Epithelial cell of prostate (primary cell): ENCODE results near the gene YEATS2.
"Not testable (repeated sequence)": the region's sequence is repeated elsewhere in the genome, so short reads cannot be mapped to it uniquely, and the experiment has no call there.

ENCODE experiments used
- DNase-seq: peaks from one replicate; pipeline ENCODE4 v3.0.0-alpha.2; 2011; ENCODE audit warnings: low read depth, low spot score
- H3K27ac ChIP-seq: fragments of 450-650 bp; 2 replicates; pipeline ENCODE4 v1.5.1; 2017; ENCODE audit warnings: mild to moderate bottlenecking

The YEATS2 gene

DNA sequence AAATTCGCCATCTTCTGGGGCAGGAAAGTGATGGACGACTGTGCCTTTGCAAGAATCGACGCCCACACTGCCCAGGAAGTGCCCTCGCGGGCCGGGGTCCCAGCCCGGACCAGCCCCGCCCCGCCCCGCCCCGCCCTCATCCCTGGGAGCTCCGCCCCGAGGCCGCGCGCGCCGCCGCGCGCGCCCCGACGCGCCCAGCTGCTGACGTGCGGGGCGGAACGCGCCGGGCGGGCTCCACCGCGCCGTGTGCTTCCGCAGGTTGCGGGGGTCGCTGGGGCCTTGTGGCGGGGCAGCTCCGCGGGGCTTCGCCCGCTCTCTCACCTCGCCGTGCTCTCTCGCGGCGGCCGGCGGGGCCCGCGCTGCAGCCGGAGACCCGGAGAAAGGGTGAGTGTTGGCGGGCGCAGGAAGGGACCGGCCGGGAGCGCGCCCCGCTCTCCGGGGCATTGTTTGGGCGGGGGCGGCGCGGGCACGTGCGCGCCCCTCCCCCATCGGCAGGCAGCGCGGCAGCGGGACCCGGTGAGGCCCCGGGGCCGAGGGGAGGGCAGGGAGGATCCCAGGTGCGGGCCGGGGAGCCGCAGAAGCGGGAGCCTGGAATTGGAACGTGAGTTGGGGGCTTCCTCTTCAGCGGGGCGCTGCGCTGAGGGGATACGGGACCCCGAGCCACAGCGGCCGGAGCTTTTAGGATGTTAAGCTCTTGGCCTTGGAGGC lies at the start of gene YEATS2:
YEATS2 (plus strand) TSS at position 188 of the 708 bp plus-strand sequence. CDS start 17,366 bp downstream, outside the sequence.
- peak within 1 kb of the TSS; percentile 55 for H3K27ac ChIP-seq
- no peak for DNase-seq

- no peak overlapping the region for H3K27ac ChIP-seq
- no peak for DNase-seq
These were observed 47.0 kb upstream of the YEATS2 start for GRCh38 chr3:183650554-183650953.

- no peak overlapping the region for H3K27ac ChIP-seq
- DNase-seq: no peak
These were observed 44.2 kb upstream of the YEATS2 start for GRCh38 chr3:183653209-183654064.

DNA sequence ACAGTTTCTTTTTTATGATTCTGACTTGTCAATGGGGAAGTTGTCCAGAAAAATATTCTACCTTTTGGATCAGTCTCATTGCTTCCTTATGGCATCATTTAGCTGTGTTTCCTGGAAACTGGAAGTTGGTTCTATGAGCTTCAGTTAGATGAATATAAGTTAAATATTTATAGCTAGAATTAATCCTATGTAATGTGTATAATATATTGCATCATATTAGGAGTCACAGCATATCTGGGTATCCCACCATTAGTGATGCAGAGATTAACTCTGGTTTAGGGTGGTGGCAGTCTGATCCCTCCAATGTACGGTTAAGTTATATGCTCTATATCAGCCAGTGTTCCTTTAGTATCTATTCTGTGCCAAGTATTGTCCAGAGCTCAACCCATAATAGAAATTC lies 42.9 kb upstream of the YEATS2 start:
- DNase-seq: no peak
- H3K27ac ChIP-seq: no peak overlapping the region

DNA sequence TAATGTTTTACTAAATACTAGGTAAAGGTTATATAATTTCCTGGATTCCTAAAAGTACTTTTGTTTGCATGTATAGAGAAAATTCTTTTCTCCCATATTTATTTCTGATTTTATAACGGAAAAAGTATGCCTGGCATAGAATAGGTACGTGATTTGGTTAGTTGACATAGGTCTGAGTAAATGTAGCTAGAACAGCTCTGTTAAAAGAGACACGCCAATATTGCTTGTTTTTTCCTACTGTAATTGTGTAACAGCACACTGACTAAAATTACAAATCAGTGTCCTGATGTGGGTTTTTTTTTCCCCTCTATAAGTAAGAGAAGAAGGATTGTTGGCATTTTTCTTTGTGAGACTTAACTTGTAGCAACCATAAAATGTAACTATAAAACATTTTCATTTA lies 35.5 kb upstream of the YEATS2 start:
- no peak for DNase-seq
- no peak overlapping the region for H3K27ac ChIP-seq

DNA sequence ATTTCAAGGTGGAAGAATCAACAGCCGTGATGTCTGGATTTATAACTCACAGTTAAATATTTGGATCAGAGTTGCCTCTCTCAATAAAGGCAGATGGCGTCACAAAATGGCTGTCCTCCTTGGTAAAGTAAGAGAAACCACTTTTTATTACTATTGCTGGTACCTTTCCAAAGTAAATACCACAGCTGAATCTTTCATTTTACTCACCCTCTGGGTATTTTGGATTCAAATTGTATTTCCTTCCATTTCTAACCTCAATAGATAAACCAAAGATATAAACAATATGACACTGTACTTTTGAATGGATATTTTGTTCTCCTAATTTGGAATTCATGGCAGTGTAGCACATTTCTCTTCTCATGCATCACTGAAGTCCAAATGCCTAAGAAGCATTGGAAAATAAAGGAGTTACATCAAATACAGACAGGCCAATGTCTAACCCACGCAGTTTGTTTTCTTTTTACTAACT lies 32.6 kb upstream of the YEATS2 start:
- H3K27ac ChIP-seq: no peak overlapping the region
- DNase-seq: peak; percentile 26

DNA sequence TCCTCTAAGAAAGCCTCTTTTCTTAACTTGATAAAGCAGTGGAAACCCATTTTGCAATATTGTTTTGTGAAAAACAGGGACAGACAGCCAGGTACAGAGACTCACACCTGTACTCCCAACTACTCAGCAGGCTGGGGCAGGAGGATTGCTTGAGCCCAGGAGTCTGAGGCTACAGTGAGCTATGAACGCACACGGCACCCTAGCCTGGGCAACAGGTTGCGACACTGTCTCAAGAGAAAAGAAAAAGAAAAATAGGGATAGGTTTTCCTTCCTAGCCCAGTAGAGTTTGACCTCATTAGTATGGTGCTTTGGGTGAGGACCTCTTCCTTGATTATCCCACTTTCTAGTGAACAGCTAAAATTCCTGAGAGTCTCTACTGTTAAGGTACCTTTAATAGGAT lies 17.5 kb upstream of the YEATS2 start:
- no peak overlapping the region for H3K27ac ChIP-seq
- DNase-seq: no peak

- H3K27ac ChIP-seq: no peak overlapping the region
- DNase-seq: no peak
These were observed 9.9 kb upstream of the YEATS2 start for GRCh38 chr3:183687705-183688104.

DNA sequence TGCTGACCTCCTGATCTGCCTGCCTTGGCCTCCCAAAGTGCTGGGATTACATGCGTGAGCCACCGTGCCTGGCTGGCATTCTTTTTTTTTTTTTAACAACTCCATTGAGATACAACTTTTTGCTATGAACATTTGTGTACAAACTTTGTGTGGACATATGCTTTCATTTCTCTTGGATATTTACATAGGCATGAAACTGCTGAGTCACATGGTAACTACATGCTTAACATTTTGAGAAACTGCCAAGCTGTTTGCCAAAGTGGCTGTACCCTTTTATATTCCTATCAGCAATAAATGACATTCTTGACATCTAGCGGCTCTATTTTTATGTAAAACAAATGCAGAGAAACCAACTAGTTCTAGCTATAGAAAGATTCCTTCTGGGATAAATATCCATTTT lies 8.7 kb upstream of the YEATS2 start:
- DNase-seq: no peak

DNA sequence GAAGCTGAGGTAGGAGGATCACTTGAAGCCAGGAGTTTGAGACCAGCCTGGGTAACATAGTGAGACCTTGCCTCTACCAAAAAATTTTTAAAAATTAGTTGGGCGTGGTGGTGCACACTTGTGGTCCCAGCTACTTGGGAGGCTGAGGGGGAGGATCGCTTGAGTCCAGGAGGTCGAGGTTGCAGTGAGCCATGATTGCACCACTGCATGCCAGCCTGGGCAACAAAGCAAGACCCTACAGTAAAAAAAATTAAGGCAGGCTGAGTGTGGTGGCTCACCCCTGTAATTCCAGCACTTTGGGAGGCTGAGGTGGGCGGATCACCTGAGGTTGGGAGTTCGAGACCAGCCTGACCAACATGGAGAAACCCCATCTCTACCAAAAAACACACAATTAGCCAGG lies 8.0 kb upstream of the YEATS2 start:
- not testable (repeated sequence) for DNase-seq, H3K27ac ChIP-seq

More for the DNA sequence above, 8.7 kb upstream of the YEATS2 start:
- H3K27ac ChIP-seq: no peak overlapping the region

DNA sequence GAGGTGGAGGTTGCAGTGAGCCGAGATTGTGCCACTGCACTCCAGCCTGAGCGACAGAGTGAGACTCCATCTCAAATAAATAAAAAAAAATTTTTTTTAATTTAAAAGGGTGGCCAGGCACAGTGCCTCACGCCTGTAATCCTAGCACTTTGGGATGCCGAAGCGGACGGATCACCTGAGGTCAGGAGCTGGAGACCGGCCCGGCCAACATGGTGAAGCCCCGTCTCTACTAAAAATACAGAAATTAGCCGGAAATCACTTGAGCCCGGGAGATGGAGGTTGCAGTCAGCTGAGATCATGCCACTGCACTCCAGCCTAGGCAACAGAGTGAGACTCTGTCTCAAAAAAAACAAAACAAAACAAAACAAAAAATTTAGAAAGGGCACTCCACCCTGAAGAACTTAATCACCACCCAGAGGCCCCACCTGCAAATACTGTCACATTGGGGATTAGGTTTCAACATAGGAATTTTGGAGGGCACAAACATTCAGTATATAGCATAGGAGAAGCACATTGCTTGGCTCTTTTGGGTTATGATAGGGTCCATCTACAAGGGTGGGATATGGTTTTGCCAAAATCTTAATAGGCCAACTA lies 7.1 kb upstream of the YEATS2 start:
- no peak for DNase-seq
- H3K27ac ChIP-seq: no peak overlapping the region

DNA sequence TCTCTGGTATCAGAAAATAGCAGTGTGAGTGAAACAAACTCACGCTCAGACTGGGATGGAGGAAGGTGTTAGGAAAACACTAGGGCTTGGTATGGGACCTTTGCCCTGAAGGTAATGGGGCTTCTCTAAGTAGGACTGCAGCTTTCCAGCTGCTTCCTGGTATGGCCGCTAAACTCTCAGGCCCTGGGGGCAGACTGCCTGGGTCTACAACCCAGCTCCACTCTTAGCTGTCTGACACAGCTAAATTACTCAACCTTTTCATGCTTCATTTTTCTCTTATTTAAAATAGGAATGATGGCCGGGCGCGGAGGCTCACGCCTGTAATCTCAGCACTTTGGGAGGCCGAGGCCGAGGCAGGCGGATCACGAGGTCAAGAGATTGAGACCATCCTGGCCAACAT lies 5.2 kb upstream of the YEATS2 start:
- no peak for DNase-seq

DNA sequence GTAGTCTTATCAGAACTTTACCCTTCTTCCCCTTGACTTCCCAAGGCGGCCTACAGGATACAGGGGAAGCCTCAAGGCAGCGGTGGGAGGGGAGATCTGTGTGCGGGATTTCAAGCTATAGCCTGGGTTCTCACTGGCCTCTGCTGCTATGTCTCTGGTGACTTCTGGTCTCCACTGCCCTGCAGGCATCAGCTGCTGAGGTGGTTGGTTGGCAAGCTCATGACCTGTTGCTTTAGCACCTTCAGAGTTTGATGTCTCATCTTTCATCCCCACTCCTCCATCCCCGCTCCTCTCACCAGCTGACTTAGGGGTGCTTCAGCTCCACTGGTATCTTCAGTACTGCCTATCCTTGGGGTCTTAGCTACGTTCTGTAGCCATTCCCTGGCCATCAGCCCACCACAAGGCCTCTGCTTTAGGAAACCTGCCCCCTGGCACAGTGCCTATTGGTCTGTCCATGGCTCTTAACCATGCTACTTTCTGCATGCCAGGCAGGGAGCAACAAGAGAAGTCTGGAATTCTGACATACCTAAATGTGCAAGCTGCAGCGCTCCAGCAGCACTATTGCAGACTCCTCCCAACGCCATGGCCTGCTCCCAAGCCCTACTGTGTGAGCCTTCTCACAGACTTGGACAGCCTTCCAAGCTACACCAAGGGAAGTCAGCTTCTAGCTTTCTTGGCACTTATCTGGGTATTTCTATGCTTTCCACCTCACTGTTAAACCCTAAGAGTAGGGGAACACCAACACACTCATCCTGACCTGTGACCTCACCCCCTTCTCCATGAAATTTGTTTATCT lies 1.8 kb upstream of the YEATS2 start:
- DNase-seq: no peak
- no peak overlapping the region for H3K27ac ChIP-seq

More for the DNA sequence above, 5.2 kb upstream of the YEATS2 start:
- H3K27ac ChIP-seq: no peak overlapping the region

- H3K27ac ChIP-seq: no peak overlapping the region
- DNase-seq: no peak
These were observed 431 bp upstream of the YEATS2 start for GRCh38 chr3:183697123-183697609.

DNA sequence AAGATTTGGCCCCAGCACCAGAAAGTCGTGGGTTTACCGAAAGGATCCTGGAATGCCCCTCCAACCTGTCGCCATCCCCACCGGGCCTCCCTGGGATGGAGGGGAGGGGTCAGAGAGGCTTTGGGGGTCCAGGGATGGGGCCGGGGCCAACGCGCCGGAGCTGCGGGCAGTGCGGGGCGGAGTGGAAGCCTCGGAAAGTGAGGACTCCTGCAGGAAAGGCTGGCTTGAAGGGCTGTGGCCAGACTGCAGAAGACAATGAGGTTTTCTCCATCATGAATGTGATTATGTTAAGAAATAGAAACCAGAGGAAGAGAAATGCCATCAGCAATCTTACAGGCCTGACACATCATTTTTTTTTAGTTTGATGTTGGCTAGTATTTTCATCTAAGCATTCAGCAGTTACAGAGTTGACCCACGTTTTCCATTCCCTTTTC lies 738 bp downstream of the YEATS2 start:
- peak overlapping the region; percentile 55 for H3K27ac ChIP-seq
- no peak for DNase-seq

GRCh38 chr3:183698756-183699155 lies 1.2 kb downstream of the YEATS2 start:
- H3K27ac ChIP-seq: peak overlapping the region; percentile 55
- no peak for DNase-seq

- no peak for DNase-seq
- no peak overlapping the region for H3K27ac ChIP-seq
These were observed 1.8 kb downstream of the YEATS2 start for GRCh38 chr3:183699238-183699947.

DNA sequence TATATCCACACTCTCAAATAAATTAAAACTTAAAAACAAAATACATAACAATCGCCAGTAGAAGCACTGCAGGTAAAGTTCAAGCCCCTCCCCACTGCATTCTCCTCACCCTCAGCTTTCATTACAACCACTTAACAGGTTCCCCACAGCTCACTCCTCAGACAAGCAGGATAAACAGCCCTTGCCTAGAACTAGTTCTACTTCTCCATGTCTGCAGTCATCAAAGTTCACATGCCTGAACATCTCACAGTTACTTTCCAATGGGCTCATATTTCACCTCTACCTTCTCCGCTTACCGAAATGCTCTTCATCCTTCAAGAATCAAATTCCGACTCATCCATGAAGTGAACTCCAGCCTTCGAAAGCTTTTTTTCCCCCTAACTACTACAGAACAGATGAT lies 4.1 kb downstream of the YEATS2 start:
- no peak for DNase-seq
- H3K27ac ChIP-seq: no peak overlapping the region

DNA sequence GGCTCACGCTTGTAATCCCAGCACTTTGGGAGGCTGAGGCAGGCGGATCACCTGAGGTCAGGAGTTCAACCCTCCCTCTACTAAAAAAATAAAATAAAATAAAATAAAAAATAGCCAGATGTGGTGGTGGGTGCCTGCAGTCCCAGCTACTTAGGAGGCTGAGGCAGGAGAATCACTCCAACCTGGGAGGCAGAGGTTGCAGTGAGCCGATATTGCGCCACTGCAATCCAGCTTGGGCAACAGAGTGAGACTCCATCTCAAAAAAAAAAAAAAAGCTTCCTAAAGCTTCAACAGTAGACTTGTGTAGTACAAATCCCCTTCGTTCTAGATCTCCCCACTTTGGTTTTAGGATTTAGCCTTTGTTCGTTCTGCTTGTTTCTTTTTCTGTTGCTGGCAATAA lies 6.3 kb downstream of the YEATS2 start:
- DNase-seq, H3K27ac ChIP-seq: not testable (repeated sequence)
